HCT116 (cell line): ENCODE data around the gene LPAR6.

ENCODE experiments used
- EGR1 ChIP-seq: IDR thresholded peaks from 2 replicates; pipeline ENCODE4 v1.6.1; 2012; ENCODE audit warnings: low read depth
- EZH2 ChIP-seq: fragments of 200-600 bp; sonication (generic); IDR thresholded peaks from 2 replicates; pipeline ENCODE4 v1.6.1; 2017; ENCODE audit warnings: antibody characterized with exemption, mixed run types
- FOSL1 ChIP-seq: IDR thresholded peaks from 2 replicates; pipeline ENCODE4 v1.6.1; 2012; ENCODE audit warnings: low read depth
- POLR2A ChIP-seq: IDR thresholded peaks from 2 replicates; pipeline ENCODE4 v1.7.0; 2011; ENCODE audit warnings: borderline replicate concordance; ENCODE audit not compliant: insufficient read depth, insufficient read length; ENCODE audit errors: extremely low read depth
- POLR2AphosphoS5 ChIP-seq: IDR thresholded peaks from 2 replicates; pipeline ENCODE4 v1.6.1; 2011; ENCODE audit warnings: mild to moderate bottlenecking, low read depth, low read length, moderate library complexity
- YY1 ChIP-seq: IDR thresholded peaks from 2 replicates; pipeline ENCODE4 v1.6.1; 2011; ENCODE audit warnings: low read length, low read depth, moderate library complexity, mild to moderate bottlenecking; ENCODE audit not compliant: insufficient replicate concordance; ENCODE audit errors: extremely low read depth
- ZNF274 ChIP-seq: fragments of 200-500 bp; sonication (Bioruptor generic); IDR thresholded peaks from 2 replicates; pipeline ENCODE4 v1.6.1; 2014; ENCODE audit warnings: mild to moderate bottlenecking, low read depth, low read length, inconsistent platforms
- TF ChIP-seq, protein P1 (sequence below): IDR thresholded peaks from 2 replicates; pipeline ENCODE4 v1.6.1; 2012
- TF ChIP-seq, protein P2 (sequence below), 3 experiments: fragments of 200-600 bp in 1 of 3; sonication (generic) in 1 of 3; IDR thresholded peaks in 2 of 3; conservative IDR thresholded peaks in 1 of 3; 2 replicates each; pipeline ENCODE4 v1.5.1; 2012 to 2017; ENCODE audit warnings: low read depth in 2 of 3, low read length in 2 of 3, antibody characterized with exemption in 1 of 3, borderline replicate concordance in 1 of 3, control low read depth in 1 of 3, mild to moderate bottlenecking in 1 of 3, mixed read lengths in 1 of 3, mixed run types in 1 of 3, moderate library complexity in 1 of 3; ENCODE audit not compliant: insufficient read depth in 1 of 3
- TF ChIP-seq, protein P3 (sequence below): IDR thresholded peaks from 2 replicates; pipeline ENCODE4 v1.6.1; 2011; ENCODE audit warnings: mild to moderate bottlenecking, low read length, moderate library complexity; ENCODE audit not compliant: insufficient replicate concordance; ENCODE audit errors: extremely low read depth

DNA sequence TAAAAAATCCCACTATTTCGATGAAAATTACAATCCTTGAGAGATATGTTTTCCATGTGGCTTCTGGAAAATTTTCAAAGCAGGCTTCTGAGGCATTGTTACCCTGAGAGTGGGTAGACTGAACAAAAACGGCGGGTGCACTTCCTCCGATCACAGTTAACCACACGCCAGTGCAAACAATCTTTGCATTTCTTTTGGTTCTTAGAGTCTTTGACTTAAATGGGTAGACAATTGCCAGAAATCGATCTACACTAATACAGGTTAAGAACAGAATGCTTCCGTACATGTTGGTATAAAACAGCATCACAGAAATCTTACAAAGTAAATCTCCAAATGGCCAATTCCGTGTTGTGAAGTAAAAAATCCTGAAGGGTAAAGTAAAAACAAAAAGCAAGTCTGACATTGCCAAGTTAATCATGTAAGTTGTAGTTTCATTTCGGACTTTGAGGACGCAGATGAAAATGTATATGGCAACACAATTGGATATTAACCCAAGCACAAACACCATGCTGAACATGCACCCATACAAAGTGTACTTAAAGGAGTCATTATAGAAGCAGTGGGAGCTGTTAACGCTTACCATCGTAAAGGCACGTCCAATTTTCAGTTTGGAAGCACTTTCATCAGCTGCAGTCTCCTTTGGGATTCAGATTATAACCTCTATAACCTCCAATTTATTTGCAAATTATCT, 927 bp downstream of the LPAR6 start:
- TF ChIP-seq, protein P1, sequence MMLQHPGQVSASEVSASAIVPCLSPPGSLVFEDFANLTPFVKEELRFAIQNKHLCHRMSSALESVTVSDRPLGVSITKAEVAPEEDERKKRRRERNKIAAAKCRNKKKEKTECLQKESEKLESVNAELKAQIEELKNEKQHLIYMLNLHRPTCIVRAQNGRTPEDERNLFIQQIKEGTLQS: no peak
- TF ChIP-seq EZH2 (no peak), POLR2AphosphoS5 (no peak), ZNF274 (no peak), POLR2A (no peak), EGR1 (no peak), YY1 (no peak), FOSL1 (no peak)
- TF ChIP-seq, protein P2, sequence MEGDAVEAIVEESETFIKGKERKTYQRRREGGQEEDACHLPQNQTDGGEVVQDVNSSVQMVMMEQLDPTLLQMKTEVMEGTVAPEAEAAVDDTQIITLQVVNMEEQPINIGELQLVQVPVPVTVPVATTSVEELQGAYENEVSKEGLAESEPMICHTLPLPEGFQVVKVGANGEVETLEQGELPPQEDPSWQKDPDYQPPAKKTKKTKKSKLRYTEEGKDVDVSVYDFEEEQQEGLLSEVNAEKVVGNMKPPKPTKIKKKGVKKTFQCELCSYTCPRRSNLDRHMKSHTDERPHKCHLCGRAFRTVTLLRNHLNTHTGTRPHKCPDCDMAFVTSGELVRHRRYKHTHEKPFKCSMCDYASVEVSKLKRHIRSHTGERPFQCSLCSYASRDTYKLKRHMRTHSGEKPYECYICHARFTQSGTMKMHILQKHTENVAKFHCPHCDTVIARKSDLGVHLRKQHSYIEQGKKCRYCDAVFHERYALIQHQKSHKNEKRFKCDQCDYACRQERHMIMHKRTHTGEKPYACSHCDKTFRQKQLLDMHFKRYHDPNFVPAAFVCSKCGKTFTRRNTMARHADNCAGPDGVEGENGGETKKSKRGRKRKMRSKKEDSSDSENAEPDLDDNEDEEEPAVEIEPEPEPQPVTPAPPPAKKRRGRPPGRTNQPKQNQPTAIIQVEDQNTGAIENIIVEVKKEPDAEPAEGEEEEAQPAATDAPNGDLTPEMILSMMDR (IDR thresholded peaks at IDR 0.05 in 2 of 3, conservative IDR thresholded peaks at IDR 0.05 in 1 of 3; ENCODE audit: borderline replicate concordance in 1 of 3, insufficient read depth in 1 of 3, low read depth in 2 of 3, low read length in 2 of 3): no peak
- TF ChIP-seq, protein P3, sequence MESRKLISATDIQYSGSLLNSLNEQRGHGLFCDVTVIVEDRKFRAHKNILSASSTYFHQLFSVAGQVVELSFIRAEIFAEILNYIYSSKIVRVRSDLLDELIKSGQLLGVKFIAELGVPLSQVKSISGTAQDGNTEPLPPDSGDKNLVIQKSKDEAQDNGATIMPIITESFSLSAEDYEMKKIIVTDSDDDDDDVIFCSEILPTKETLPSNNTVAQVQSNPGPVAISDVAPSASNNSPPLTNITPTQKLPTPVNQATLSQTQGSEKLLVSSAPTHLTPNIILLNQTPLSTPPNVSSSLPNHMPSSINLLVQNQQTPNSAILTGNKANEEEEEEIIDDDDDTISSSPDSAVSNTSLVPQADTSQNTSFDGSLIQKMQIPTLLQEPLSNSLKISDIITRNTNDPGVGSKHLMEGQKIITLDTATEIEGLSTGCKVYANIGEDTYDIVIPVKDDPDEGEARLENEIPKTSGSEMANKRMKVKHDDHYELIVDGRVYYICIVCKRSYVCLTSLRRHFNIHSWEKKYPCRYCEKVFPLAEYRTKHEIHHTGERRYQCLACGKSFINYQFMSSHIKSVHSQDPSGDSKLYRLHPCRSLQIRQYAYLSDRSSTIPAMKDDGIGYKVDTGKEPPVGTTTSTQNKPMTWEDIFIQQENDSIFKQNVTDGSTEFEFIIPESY: no peak
